GM21529 (cell line): ENCODE results near the gene CDKAL1.
"Not testable (repeated sequence)": the region's sequence is repeated elsewhere in the genome, so short reads cannot be mapped to it uniquely, and the experiment has no call there.

ENCODE experiments used
- ATAC-seq: cut with Tn5 transposase; IDR thresholded peaks from one replicate; pipeline ENCODE4 v1.9.1; 2021; ENCODE audit not compliant: unreplicated experiment

The CDKAL1 gene

GRCh38 chr6:20827798-20828197 is 293.5 kb downstream of the CDKAL1 start:
- ATAC-seq, result no peak

GRCh38 chr6:20830576-20830975 is 296.3 kb downstream of the CDKAL1 start:
- ATAC-seq, result no peak

GRCh38 chr6:20831251-20831650 is 297.0 kb downstream of the CDKAL1 start:
- ATAC-seq, result not testable (repeated sequence)

DNA sequence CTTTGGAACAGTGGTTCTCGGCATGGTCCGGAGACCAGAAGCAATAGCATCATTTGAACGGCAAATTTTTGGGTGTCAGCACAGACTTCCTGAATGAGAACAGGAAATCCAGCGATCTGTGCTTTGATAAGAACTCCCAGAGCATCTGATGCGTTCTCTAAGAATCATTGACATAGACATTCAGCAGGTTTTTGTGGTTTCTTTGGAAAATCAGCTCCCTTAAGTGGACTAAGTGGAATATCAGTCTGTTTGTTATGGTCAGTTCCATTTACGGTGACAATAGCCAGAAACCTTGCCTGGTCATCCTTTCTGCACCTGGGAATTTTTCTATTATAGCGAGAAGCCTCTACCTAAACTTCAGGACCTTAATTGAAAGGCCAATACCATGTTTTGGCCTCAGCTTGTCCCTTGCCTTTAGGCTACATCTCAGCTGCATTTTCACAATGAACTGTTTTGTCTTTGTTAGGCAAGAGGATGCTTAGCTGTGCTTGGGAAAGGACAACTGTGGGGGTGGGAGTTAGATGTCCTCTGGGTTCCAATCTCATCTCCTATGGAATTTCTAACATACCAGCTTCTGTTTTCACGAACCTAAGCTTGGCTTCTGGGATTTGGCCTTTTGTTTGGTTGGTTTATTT is 299.7 kb downstream of the CDKAL1 start:
- no peak for ATAC-seq

DNA sequence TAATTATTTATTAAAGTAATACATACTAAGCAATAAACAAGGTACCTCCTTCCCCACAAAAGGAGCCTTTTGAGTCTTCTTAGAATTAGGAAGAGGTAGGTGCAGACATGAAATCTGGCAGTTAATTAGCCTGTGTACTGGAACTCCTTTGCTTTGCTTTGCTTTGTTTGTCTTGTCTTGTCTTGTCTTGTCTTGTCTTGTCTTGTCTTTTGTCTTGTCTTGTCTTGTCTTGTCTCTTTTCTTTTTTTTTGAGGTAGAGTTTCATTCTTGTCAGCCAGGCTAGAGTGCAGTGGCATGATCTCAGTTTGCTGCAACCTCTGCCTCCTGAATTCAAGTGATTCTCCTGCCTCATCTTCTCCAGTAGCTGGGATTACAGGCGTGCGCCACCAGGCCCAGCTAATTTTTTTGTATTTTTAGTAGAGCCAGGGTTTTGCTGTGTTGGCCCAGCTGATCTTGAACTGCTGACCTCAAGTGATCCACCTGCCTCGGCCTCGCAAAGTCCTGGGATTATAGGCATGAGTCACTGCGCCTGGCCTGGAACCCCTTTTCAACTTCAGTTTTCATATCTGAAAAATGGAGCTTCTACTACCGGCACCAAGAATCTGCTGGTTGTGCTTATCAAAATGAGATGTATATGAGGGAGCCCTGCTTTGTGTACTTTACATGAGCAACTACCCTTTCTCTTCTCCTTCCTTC is 301.2 kb downstream of the CDKAL1 start:
- no peak for ATAC-seq

DNA sequence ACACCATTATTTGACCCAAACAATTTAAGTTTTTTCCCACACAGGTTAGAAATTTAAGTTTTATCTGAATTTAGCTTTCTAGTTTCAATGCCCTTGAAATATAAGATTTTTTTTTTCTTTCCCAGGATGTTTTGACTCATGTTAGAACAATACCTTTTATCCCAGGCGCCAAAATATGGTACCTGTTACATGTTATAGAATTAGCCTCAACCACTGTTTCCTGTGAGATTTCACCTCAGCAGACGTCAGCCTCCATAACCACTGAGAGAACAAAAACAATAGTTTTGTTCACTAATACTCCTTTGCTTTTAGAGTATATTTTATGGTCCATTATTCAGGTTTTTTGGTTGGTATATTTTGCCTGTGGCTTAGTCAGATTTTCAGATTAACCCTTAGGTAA is 302.9 kb downstream of the CDKAL1 start:
- no peak for ATAC-seq

DNA sequence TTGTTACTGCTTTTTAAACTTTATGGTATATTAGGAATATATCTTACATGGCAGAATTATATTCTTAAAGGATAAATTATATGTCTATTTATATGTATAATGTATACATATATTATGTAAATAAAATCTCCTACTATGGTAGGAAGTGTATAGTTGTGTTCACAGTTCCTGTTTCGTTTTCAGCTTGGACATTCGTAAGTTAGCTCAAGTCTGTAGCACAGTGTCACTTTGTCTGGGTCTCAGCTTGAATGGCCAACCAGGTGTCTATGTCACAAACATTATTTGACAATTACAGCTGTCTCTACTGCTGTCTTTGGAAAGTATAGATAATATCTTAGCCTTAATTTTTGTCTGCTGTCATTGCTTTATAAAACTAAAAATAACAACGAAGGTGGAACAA is 303.9 kb downstream of the CDKAL1 start:
- ATAC-seq, result no peak

GRCh38 chr6:20839630-20840029 is 305.4 kb downstream of the CDKAL1 start:
- ATAC-seq, result no peak

DNA sequence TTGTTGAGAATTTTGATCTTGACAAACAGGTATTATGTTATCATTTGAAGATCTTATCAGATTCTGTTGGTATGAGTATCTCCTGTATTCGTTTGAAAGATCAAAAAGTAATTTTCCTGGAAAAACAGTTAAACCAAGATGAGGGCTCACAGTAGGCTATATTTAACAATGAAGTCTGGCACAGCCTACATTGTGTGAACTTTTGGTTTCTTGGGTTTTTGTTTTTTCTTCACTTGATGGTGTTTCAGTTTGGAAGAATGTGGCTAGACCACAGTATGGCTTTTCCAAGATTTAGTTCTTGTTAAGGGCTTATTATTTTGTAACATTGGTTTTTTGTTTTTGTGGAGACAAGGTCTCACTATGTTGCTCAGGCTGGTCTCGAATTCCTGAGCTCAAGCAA is 306.4 kb downstream of the CDKAL1 start:
- no peak for ATAC-seq

DNA sequence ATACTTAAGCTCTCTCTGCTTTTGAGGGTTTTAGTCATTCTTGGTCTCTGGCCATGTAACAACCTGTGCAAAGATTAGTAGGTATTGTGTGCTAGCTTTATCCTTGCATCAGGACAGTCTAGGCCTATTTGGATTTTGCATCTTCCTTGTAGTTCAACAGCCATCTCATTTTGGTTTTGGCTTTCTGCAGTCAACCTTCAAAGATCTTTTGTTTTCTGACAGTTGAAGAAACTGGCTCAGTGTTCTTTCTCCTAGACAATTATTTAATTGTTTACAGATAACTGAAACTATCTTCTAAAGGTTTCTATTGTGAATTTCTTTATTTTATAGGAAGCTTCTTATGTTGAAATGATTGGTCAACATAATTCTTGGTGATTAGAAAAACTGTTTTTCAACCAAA is 307.5 kb downstream of the CDKAL1 start:
- no peak for ATAC-seq

DNA sequence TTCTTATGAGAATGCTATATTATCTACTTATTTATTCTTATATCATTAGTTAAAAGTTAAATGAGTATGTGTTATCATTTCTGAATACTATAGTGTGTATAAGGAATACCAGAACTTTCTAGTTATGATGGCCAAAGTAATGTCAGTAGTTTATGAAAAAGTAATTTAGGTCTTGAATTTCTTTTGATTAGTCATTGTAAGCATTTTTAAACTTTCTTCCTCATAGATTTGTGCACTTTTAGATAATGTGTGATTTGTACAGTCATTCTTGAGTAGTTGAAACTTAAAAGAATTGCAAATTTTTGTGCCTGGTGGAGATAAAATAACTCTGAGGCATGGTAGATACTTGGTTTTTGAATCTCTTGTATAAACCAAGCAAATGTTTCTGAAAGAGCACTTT is 311.3 kb downstream of the CDKAL1 start:
- no peak for ATAC-seq

GRCh38 chr6:20846602-20847028 is 312.4 kb downstream of the CDKAL1 start:
- ATAC-seq, result peak; percentile 71

- ATAC-seq, result no peak
These were observed 313.6 kb downstream of the CDKAL1 start for GRCh38 chr6:20847904-20848303.

GRCh38 chr6:20850686-20851416 is 316.6 kb downstream of the CDKAL1 start:
- ATAC-seq, result no peak

DNA sequence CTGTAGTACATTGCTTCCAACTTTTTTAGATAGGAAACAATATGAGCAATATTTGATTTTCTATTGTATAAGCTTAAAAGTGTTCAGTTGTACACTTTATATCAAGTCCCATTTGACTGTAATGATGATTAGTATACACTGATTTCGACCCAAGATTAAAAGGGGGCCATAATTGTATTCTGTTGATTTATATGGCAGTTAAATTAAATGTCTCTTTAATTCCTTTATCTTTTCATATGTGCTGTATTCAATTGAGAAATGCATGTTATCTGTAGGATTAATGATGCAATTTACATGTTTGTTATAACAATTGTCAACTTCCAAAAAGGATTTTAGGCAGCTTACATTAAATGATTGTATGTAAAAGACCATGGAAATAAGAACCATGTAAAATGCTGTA is 317.5 kb downstream of the CDKAL1 start:
- ATAC-seq, result no peak

DNA sequence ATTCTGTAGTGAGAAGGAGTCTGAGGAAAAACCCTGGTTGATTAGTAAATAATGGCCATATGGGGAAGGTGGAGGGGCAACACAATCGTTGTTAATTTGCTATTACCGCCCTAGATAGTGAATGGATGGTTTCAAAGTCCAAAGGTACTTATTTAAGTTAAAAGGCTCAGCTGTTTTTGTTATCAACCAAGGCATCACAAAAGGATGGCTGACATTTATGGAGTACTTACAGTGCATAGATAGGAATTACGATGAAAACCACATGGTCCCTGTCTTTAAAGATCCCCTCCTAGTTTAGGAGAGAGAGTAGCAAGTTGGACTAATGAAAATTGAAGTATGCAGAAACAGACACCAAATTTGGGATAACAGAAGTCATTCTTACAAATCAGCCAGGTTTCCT is 319.6 kb downstream of the CDKAL1 start:
- no peak for ATAC-seq

- no peak for ATAC-seq
These were observed 322.5 kb downstream of the CDKAL1 start for GRCh38 chr6:20856681-20857288.

DNA sequence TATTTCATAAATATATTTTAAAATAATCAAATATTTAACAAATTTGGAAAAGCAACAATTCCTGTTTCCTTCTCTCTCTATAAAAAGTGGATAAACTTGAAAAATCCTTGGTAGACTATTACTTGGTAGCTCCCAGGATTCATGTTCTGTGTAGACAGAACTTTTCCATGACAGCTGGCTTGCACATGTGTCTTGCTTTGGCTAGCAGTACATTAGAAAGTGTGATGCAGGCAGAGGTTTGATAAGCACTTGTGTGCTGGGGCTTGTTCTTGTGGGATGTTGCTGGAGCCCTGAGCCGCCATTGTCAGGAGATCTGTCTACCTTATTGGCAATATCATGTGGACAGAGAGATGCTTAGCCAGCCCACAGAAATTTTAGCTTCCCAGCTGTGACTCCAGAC is 327.2 kb downstream of the CDKAL1 start:
- no peak for ATAC-seq

GRCh38 chr6:20866036-20866435 is 331.8 kb downstream of the CDKAL1 start:
- no peak for ATAC-seq

- ATAC-seq, result no peak
These were observed 332.9 kb downstream of the CDKAL1 start for GRCh38 chr6:20866935-20867703.
